ENCODE data around the gene TRAPPC8. TPM values are rescaled to one million over a fixed set of nuclear protein-coding genes. Genes with fewer than 3 reads are reported as not detected.
"Not testable (repeated sequence)": the region's sequence is repeated elsewhere in the genome, so short reads cannot be mapped to it uniquely, and the experiment has no call there.

The TRAPPC8 gene
- total RNA-seq, 1 experiment from 2014 or later: 33.6 TPM

GRCh38 chr18:31877900-31878299, 65.0 kb downstream of the TRAPPC8 start:
- no peak for DNase-seq (ENCODE audit: extremely low read depth, low read depth)

GRCh38 chr18:31876707-31877106, 66.2 kb downstream of the TRAPPC8 start:
- no peak for DNase-seq (ENCODE audit: extremely low read depth, low read depth)

GRCh38 chr18:31875301-31875700, 67.6 kb downstream of the TRAPPC8 start:
- no peak for DNase-seq (ENCODE audit: extremely low read depth, low read depth)

DNA sequence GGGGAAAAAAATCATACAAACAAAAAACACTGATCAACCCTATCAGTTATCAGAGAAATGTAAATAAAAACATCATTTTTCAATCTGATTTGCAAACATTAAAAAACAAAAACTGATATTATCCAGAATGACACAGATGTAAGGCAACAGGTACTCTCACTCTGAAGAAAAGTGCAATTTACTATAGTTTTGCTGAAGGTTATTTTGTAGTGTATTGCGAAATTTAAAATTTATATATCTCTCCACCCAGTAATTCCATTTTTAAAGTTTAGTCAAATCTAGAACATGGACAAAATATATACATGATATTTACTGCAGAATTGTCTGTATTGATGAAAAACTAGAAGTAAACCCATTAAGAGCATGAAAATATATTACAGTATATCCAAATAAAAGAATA, 79.8 kb downstream of the TRAPPC8 start:
- no peak for DNase-seq (ENCODE audit: extremely low read depth, low read depth)

- DNase-seq (ENCODE audit: extremely low read depth, low read depth): no peak
These were observed 82.4 kb downstream of the TRAPPC8 start for GRCh38 chr18:31860488-31860887.

GRCh38 chr18:31857526-31858106, 85.3 kb downstream of the TRAPPC8 start:
- DNase-seq (ENCODE audit: extremely low read depth, low read depth): no peak

DNA sequence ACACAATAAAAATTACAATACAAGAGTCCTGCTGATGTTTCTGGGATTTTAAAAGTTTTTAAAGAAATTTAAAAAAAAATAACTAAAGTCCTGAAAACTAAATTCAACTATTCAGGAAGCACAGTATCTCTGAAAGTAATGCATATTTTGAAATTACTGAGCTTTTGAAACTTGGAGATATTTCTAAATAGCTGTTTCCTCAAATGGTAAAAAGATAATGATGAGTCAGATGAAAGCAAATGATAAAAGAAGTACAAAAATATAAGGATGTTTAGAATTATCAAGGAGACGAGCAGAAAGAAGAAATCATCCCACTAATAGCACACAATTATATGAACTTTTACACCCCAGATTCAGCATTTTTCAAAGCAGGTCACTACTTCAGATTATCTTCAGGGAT, 92.1 kb downstream of the TRAPPC8 start:
- no peak for DNase-seq (ENCODE audit: extremely low read depth, low read depth)

- DNase-seq (ENCODE audit: extremely low read depth, low read depth): no peak
These were observed 102.4 kb downstream of the TRAPPC8 start for GRCh38 chr18:31840499-31840898.

GRCh38 chr18:31837879-31838278, 105.0 kb downstream of the TRAPPC8 start:
- DNase-seq (ENCODE audit: extremely low read depth, low read depth): no peak

- no peak for DNase-seq (ENCODE audit: extremely low read depth, low read depth)
These were observed 107.3 kb downstream of the TRAPPC8 start for GRCh38 chr18:31835528-31836133.

GRCh38 chr18:31831903-31832302, 111.0 kb downstream of the TRAPPC8 start:
- DNase-seq (ENCODE audit: extremely low read depth, low read depth): no peak

GRCh38 chr18:31830686-31831085, 112.2 kb downstream of the TRAPPC8 start:
- no peak for DNase-seq (ENCODE audit: extremely low read depth, low read depth)

GRCh38 chr18:31828613-31829012, 114.3 kb downstream of the TRAPPC8 start:
- no peak for DNase-seq (ENCODE audit: extremely low read depth, low read depth)

DNA sequence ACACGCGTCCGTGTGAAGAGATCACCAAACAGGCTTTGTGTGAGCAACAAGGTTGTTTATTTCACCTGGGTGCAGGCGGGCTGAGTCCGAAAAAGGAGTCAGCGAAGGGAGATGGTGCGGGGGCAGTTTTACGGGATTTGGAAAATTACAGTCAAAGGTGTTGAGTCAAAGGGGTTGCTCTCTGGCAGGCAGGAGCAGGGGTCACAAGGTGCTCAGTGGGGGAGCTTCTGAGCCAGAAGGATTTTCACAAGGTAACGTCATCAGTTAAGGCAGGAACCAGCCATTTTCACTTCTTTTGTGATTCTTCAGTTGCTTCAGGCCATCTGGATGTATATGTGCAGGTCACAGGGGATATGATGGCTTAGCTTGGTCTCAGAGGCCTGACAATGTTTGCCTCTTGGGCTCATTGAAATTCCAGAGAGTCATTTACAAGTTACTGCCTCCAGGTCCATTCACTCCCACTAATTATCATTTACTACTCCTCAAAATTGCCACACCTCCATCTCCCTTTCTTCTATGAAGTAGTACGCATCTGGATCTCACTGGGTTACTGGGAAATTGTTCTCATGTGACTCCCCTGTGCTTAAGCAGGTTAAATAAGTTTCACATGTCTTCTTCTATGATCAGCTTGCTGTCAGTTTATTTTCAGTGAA, 116.1 kb downstream of the TRAPPC8 start:
- DNase-seq (ENCODE audit: extremely low read depth, low read depth): not testable (repeated sequence)

DNA sequence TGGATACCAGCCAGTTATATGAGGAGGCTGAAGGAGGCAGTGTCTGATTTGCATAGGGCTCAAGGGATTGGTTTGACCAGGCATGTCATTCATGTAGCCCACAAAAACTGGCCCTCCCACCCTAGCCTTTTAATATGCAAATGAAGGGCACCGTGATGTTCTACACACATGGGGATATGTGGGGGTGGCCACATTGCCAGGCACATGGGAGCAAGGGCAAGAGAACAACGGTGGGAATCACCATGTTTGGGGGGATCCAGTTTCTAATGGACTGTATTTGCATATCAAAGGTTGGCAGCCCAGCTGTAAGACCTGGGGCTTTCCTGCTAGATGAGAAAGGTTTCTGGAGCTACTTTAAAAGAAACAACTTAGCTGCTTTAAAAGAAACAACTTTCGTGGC, 117.2 kb downstream of the TRAPPC8 start:
- DNase-seq (ENCODE audit: extremely low read depth, low read depth): no peak

- no peak for DNase-seq (ENCODE audit: extremely low read depth, low read depth)
These were observed 121.3 kb downstream of the TRAPPC8 start for GRCh38 chr18:31821545-31822171.

DNA sequence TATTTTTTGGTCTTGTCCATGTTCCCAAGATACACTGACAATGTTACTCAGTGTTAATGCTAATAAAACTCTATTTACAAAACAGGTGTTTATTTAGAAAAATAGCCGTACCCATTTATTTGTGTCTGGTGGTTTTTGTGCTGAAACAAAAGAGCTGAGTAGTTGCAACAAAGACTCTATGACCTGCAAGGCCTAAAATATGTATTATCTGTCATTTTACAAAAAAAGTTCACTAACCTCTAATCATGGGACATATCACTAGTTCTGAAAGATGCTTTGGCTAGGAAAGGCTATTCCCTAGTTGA, 123.1 kb downstream of the TRAPPC8 start:
- DNase-seq (ENCODE audit: extremely low read depth, low read depth): no peak

DNA sequence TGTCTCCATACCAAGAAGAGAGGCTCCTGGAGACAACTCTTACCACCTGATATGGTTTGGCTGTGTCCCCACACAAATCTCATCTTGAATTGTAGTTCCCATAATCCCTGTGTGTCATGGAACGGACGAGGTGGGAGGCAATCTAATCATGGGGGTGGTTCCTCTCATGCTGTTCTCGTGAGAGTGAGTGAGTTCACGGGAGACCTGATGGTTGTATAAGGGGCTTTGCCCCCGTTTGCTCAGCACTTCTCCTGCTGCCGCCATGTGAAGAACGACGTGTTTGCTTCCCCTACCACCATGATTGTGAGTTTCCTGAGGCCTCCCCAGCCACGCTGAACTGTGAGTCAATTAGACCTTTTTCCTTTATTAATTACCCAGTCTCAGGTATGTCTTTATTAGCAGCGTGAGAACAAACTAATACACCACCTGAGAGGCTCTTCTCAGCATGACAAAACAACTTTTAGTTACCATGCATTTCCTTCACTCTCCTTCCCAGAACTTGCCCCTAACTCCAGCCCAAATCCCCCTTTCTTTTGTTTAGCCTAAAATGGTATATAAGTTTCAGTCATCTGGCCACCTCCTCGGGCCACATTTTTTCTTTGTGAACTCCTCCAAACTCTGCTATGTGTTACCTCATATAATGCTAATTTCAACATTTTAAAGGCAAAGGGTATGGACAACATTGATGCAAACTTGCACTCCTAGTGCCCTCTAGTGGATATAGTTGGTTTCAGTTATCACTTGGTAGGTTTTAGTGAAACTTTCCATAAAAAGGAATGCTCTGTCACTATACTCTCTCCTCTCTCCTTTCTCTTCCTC, 123.6 kb downstream of the TRAPPC8 start:
- peak; percentile 33 for DNase-seq (ENCODE audit: extremely low read depth, low read depth)

GRCh38 chr18:31814132-31814531, 128.8 kb downstream of the TRAPPC8 start:
- no peak for DNase-seq (ENCODE audit: extremely low read depth, low read depth)

GRCh38 chr18:31810336-31811130, 132.4 kb downstream of the TRAPPC8 start:
- DNase-seq (ENCODE audit: extremely low read depth, low read depth): not testable (repeated sequence)
